Vagina (tissue), 2 donors: ENCODE measurements around the gene CCNG2. TPM values are rescaled to one million over a fixed set of nuclear protein-coding genes. Genes with fewer than 3 reads are reported as not detected.

Source experiments
- DNase-seq, 2 donors: peaks; one replicate each; pipeline ENCODE4 v3.0.0-alpha.2; 2017; ENCODE audit errors: extremely low spot score in 2 of 2
- H3K27ac ChIP-seq: fragments of 200-600 bp; sonication (generic); one replicate; pipeline ENCODE4 v1.5.1; 2019
- H3K27me3 ChIP-seq: fragments of 200-600 bp; sonication (generic); one replicate; pipeline ENCODE4 v1.5.1; 2019
- H3K36me3 ChIP-seq, 2 donors: fragments of 200-600 bp; sonication (generic); one replicate each; pipeline ENCODE4 v1.5.1; 2017 to 2019
- H3K4me1 ChIP-seq: fragments of 200-600 bp; sonication (generic); one replicate; pipeline ENCODE4 v1.5.1; 2019
- H3K4me3 ChIP-seq, 2 donors: fragments of 200-600 bp; sonication (generic); 1 replicate in 1 of 2; 2 replicates in 1 of 2; pipeline ENCODE4 v1.5.1; 2016 to 2019
- H3K9me3 ChIP-seq: fragments of 200-600 bp; sonication (generic); one replicate; pipeline ENCODE4 v1.5.1; 2019
- CTCF ChIP-seq, 3 experiments: fragments of 450-650 bp in 2 of 3; fragments of 200-600 bp in 1 of 3; sonication (generic) in 1 of 3; IDR thresholded peaks; one replicate each; pipeline ENCODE4 v1.5.1; 2017 to 2019; ENCODE audit warnings: antibody characterized with exemption in 3 of 3, mild to moderate bottlenecking in 2 of 3, moderate library complexity in 2 of 3
- POLR2A ChIP-seq, 2 donors: fragments of 450-650 bp; IDR thresholded peaks; one replicate each; pipeline ENCODE4 v1.6.1; 2017; ENCODE audit warnings: antibody characterized with exemption in 2 of 2, mild to moderate bottlenecking in 2 of 2, moderate library complexity in 2 of 2
- POLR2AphosphoS5 ChIP-seq, 2 donors: sonication (generic); formaldehyde crosslinking; IDR thresholded peaks; one replicate each; pipeline ENCODE4 v1.9.0; 2017; ENCODE audit warnings: antibody characterized with exemption in 2 of 2, mild to moderate bottlenecking in 2 of 2, low read depth in 1 of 2; ENCODE audit not compliant: insufficient read depth in 1 of 2
- intact Hi-C: fragments of 100-400 bp; cut with DNase I; formaldehyde crosslinking; loops from one replicate; pipeline ENCODE4 v1.15.1; 2023
- total RNA-seq: library from RNA; depleted of rRNA; stranded (reverse); fragments of >200 nt; gene quantifications from one replicate; pipeline ENCODE4 v1.2.3, GENCODE V29; 2016

The CCNG2 gene
- total RNA-seq, 1 donor from 2014 or later = 31.4 TPM

- Histone ChIP-seq H3K27me3 (no peaks in the 10 kb centered on the region), H3K36me3 (no peaks in the 10 kb centered on the region), H3K9me3 (no peaks in the 10 kb centered on the region), H3K4me1 (peaks cover 22% of the 10 kb centered on the region), H3K27ac (no peak overlapping the region), H3K4me3 (no peak overlapping the region)
- intact Hi-C loops = no loop called here
- DNase-seq = no peak
- TF ChIP-seq POLR2AphosphoS5 (IDR thresholded peaks at IDR 0.05; ENCODE audit: insufficient read depth in 1 of 2, low read depth in 1 of 2) = no peak
- TF ChIP-seq POLR2A (IDR thresholded peaks at IDR 0.05) = no peak
- TF ChIP-seq CTCF (IDR thresholded peaks at IDR 0.05) = no peak
Observed at GRCh38 chr4:77147079-77147782, 9.8 kb upstream of the CCNG2 start.

- H3K27ac ChIP-seq = no peak overlapping the region
- H3K27me3 ChIP-seq = no peaks in the 10 kb centered on the region
- intact Hi-C loops = no loop called here
- no peaks in the 10 kb centered on the region for H3K9me3 ChIP-seq
- DNase-seq = no peak
- H3K4me3 ChIP-seq = no peak overlapping the region
- TF ChIP-seq POLR2A (IDR thresholded peaks at IDR 0.05) = no peak
- TF ChIP-seq POLR2AphosphoS5 (IDR thresholded peaks at IDR 0.05; ENCODE audit: insufficient read depth in 1 of 2, low read depth in 1 of 2) = no peak
- TF ChIP-seq CTCF (IDR thresholded peaks at IDR 0.05) = no peak
- H3K36me3 ChIP-seq = no peaks in the 10 kb centered on the region
- peaks cover 22% of the 10 kb centered on the region for H3K4me1 ChIP-seq
Observed at GRCh38 chr4:77148078-77148477, 8.9 kb upstream of the CCNG2 start.

- DNase-seq = no peak
- intact Hi-C loops = no loop called here
Observed at GRCh38 chr4:77149789-77150188, 7.2 kb upstream of the CCNG2 start.

GRCh38 chr4:77151241-77151640, 5.8 kb upstream of the CCNG2 start:
- no peaks in the 10 kb centered on the region for H3K9me3 ChIP-seq
- intact Hi-C loops = no loop called here
- H3K4me3 ChIP-seq = no peak overlapping the region
- H3K27me3 ChIP-seq = no peaks in the 10 kb centered on the region
- H3K27ac ChIP-seq = no peak overlapping the region
- TF ChIP-seq CTCF (IDR thresholded peaks at IDR 0.05) (no peak), POLR2A (IDR thresholded peaks at IDR 0.05) (no peak), POLR2AphosphoS5 (IDR thresholded peaks at IDR 0.05; ENCODE audit: insufficient read depth in 1 of 2, low read depth in 1 of 2) (no peak)
- H3K36me3 ChIP-seq = no peaks in the 10 kb centered on the region
- peaks cover 16% of the 10 kb centered on the region for H3K4me1 ChIP-seq
- no peak for DNase-seq

More at GRCh38 chr4:77149789-77150188, 7.2 kb upstream of the CCNG2 start:
- Histone ChIP-seq H3K9me3 (no peaks in the 10 kb centered on the region), H3K27ac (no peak overlapping the region), H3K27me3 (no peaks in the 10 kb centered on the region), H3K4me1 (peaks cover 22% of the 10 kb centered on the region), H3K36me3 (no peaks in the 10 kb centered on the region), H3K4me3 (no peak overlapping the region)
- TF ChIP-seq POLR2AphosphoS5 (IDR thresholded peaks at IDR 0.05; ENCODE audit: insufficient read depth in 1 of 2, low read depth in 1 of 2) (no peak), CTCF (IDR thresholded peaks at IDR 0.05) (no peak), POLR2A (IDR thresholded peaks at IDR 0.05) (no peak)

GRCh38 chr4:77152421-77152820, 4.6 kb upstream of the CCNG2 start:
- Histone ChIP-seq H3K27ac (no peak overlapping the region), H3K27me3 (no peaks in the 10 kb centered on the region), H3K9me3 (no peaks in the 10 kb centered on the region), H3K4me1 (peaks cover 7% of the 10 kb centered on the region), H3K36me3 (no peaks in the 10 kb centered on the region), H3K4me3 (no peak overlapping the region)
- intact Hi-C loops = no loop called here
- no peak for TF ChIP-seq POLR2AphosphoS5 (IDR thresholded peaks at IDR 0.05; ENCODE audit: insufficient read depth in 1 of 2, low read depth in 1 of 2)
- TF ChIP-seq CTCF (IDR thresholded peaks at IDR 0.05) = no peak
- TF ChIP-seq POLR2A (IDR thresholded peaks at IDR 0.05) = no peak
- no peak for DNase-seq
